GM21737 (cell line): ENCODE data around the gene GBX2.

ENCODE experiments used
- ATAC-seq: cut with Tn5 transposase; IDR thresholded peaks from one replicate; pipeline ENCODE4 v1.9.1; 2021; ENCODE audit warnings: mild to moderate bottlenecking, moderate library complexity; ENCODE audit not compliant: unreplicated experiment

The GBX2 gene

GRCh38 chr2:236169151-236169721, 1.1 kb upstream of the GBX2 start:
- no peak for ATAC-seq

- no peak for ATAC-seq
These were observed 683 bp downstream of the GBX2 start for GRCh38 chr2:236167297-236168109.

GRCh38 chr2:236166796-236167296, 1.3 kb downstream of the GBX2 start:
- no peak for ATAC-seq

- no peak for ATAC-seq
These were observed 2.1 kb downstream of the GBX2 start for GRCh38 chr2:236165842-236166795.

- ATAC-seq = no peak
These were observed 3.0 kb downstream of the GBX2 start for GRCh38 chr2:236164925-236165841.

- no peak for ATAC-seq
These were observed 3.8 kb downstream of the GBX2 start for GRCh38 chr2:236164201-236164924.

- no peak for ATAC-seq
These were observed 4.5 kb downstream of the GBX2 start for GRCh38 chr2:236163471-236164200.

GRCh38 chr2:236162882-236163470, 5.2 kb downstream of the GBX2 start:
- no peak for ATAC-seq

GRCh38 chr2:236162031-236162845, 5.9 kb downstream of the GBX2 start:
- ATAC-seq = no peak

GRCh38 chr2:236161531-236161930, 6.7 kb downstream of the GBX2 start:
- no peak for ATAC-seq

- ATAC-seq = no peak
These were observed 7.1 kb downstream of the GBX2 start for GRCh38 chr2:236161082-236161462.

- ATAC-seq = no peak
These were observed 7.7 kb downstream of the GBX2 start for GRCh38 chr2:236160366-236161081.

- no peak for ATAC-seq
These were observed 8.4 kb downstream of the GBX2 start for GRCh38 chr2:236159778-236160170.

- no peak for ATAC-seq
These were observed 9.0 kb downstream of the GBX2 start for GRCh38 chr2:236158969-236159777.

GRCh38 chr2:236157815-236158498, 10.2 kb downstream of the GBX2 start:
- no peak for ATAC-seq

- no peak for ATAC-seq
These were observed 10.8 kb downstream of the GBX2 start for GRCh38 chr2:236157366-236157765.
